H1 (cell line): Measurements from ENCODE around the gene RPTOR. TPM values are rescaled to one million over a fixed set of nuclear protein-coding genes. Genes with fewer than 3 reads are reported as not detected.
A peak's percentile ranks its signal among the peaks of the same experiment; 100 is the strongest.

ENCODE experiments used
- CTCF ChIA-PET: fragments of 300-600 bp; sonication (Branson Sonifier 250); formaldehyde crosslinking; loops from one replicate; lab custom pipeline; 2021; ENCODE audit not compliant: partially characterized antibody; lab: Charles Lee
- POLR2A ChIA-PET: fragments of 300-600 bp; sonication (Branson Sonifier 250); formaldehyde crosslinking; loops from one replicate; lab custom pipeline; 2021; ENCODE audit warnings: inconsistent platforms; ENCODE audit not compliant: partially characterized antibody; lab: Charles Lee
- DNase-seq, 2 experiments: peaks; one replicate each; pipeline versions ENCODE4 v3.0.0 to v3.0.0-alpha.2; 2010 to 2022; ENCODE audit warnings: low spot score in 2 of 2, low read depth in 1 of 2, mixed read lengths in 1 of 2
- FAIRE-seq: peaks from 2 replicates; lab custom pipeline; 2011; peaks lifted over from hg19 to GRCh38; lab: Jason Lieb, UNC
- H2AFZ ChIP-seq: 2 replicates; pipeline ENCODE4 v1.8.1; 2012; ENCODE audit warnings: low read length, inconsistent platforms
- H2AK5ac ChIP-seq: 2 replicates; pipeline ENCODE4 v1.6.1; 2013; ENCODE audit warnings: low read depth, low read length
- H2BK120ac ChIP-seq: replicated peaks from 2 replicates; pipeline ENCODE3; 2013; ENCODE audit warnings: low read depth, low read length, inconsistent platforms
- H2BK12ac ChIP-seq: 2 replicates; pipeline ENCODE4 v1.6.1; 2013; ENCODE audit warnings: low read depth, low read length
- H2BK15ac ChIP-seq: 2 replicates; pipeline ENCODE4 v1.6.1; 2013; ENCODE audit warnings: low read length
- H2BK20ac ChIP-seq: 2 replicates; pipeline ENCODE4 v1.6.1; 2013; ENCODE audit warnings: low read length
- H2BK5ac ChIP-seq: 2 replicates; pipeline ENCODE4 v1.6.1; 2013; ENCODE audit warnings: low read depth, low read length
- H3K14ac ChIP-seq: 2 replicates; pipeline ENCODE4 v1.6.1; 2013; ENCODE audit warnings: inconsistent platforms; ENCODE audit not compliant: insufficient read length
- H3K18ac ChIP-seq: 2 replicates; pipeline ENCODE4 v1.6.1; 2013; ENCODE audit warnings: low read length; ENCODE audit errors: extremely low read depth
- H3K23ac ChIP-seq: 2 replicates; pipeline ENCODE4 v1.6.1; 2013; ENCODE audit warnings: inconsistent platforms; ENCODE audit not compliant: insufficient read length
- H3K23me2 ChIP-seq: 2 replicates; pipeline ENCODE4 v1.6.1; 2013; ENCODE audit warnings: low read depth, low read length
- H3K27ac ChIP-seq: 2 replicates; pipeline ENCODE4 v1.6.1; 2011; ENCODE audit warnings: low read depth, low read length, inconsistent platforms
- H3K27me3 ChIP-seq, 4 experiments: replicated peaks in 1 of 4; 1 replicate in 1 of 4; 2 replicates in 3 of 4; pipeline versions ENCODE4 v1.6.1 to v1.8.1; 2011 to 2013; ENCODE audit warnings: low read length in 3 of 4, mild to moderate bottlenecking in 3 of 4, inconsistent platforms in 2 of 4, mixed read lengths in 2 of 4, moderate library complexity in 1 of 4; ENCODE audit not compliant: control insufficient read depth in 3 of 4, insufficient read depth in 3 of 4; ENCODE audit errors: extremely low read depth in 1 of 4
- H3K36me3 ChIP-seq, 4 experiments: 2 replicates each; pipeline versions ENCODE4 v1.6.1 to v1.8.1; 2011 to 2013; ENCODE audit warnings: mild to moderate bottlenecking in 4 of 4, low read length in 3 of 4, moderate library complexity in 2 of 4, control low read depth in 1 of 4, inconsistent platforms in 1 of 4; ENCODE audit not compliant: insufficient read depth in 4 of 4, control insufficient read depth in 2 of 4
- H3K4ac ChIP-seq: replicated peaks from 2 replicates; pipeline ENCODE3; 2013; ENCODE audit warnings: low read length, low read depth, mixed read lengths, inconsistent platforms; ENCODE audit not compliant: insufficient read length
- H3K4me1 ChIP-seq, 4 experiments: replicated peaks in 1 of 4; 1 replicate in 1 of 4; 2 replicates in 3 of 4; pipeline versions ENCODE4 v1.6.1 to v1.8.1; 2011 to 2013; ENCODE audit warnings: low read length in 3 of 4, inconsistent platforms in 2 of 4, mixed read lengths in 1 of 4; ENCODE audit not compliant: insufficient read depth in 4 of 4, control insufficient read depth in 3 of 4
- H3K4me2 ChIP-seq, 2 experiments: 2 replicates each; pipeline versions ENCODE4 v1.6.1 to v1.8.1; 2011 to 2013; ENCODE audit warnings: low read depth in 2 of 2, low read length in 2 of 2, control low read depth in 1 of 2, inconsistent platforms in 1 of 2, mild to moderate bottlenecking in 1 of 2; ENCODE audit not compliant: insufficient read depth in 1 of 2
- H3K4me3 ChIP-seq, 4 experiments: fragments of 200-600, 300-600 bp in 1 of 4; sonication (generic), shearing (Covaris generic), sonication (Bioruptor Twin) in 1 of 4; 2 replicates each; pipeline versions ENCODE4 v1.5.1 to v1.8.1; 2011 to 2016; ENCODE audit warnings: low read length in 4 of 4, low read depth in 3 of 4, control low read depth in 2 of 4, inconsistent platforms in 2 of 4, mild to moderate bottlenecking in 2 of 4, mixed read lengths in 1 of 4, moderate library complexity in 1 of 4; ENCODE audit not compliant: insufficient read depth in 2 of 4; ENCODE audit errors: extremely low read depth in 1 of 4
- H3K56ac ChIP-seq: replicated peaks from 2 replicates; pipeline ENCODE3; 2013; ENCODE audit warnings: low read depth, mild to moderate bottlenecking, mixed read lengths, low read length, inconsistent platforms; ENCODE audit not compliant: insufficient read length
- H3K79me1 ChIP-seq: 2 replicates; pipeline ENCODE4 v1.6.1; 2013; ENCODE audit warnings: low read depth, low read length, control low read depth
- H3K79me2 ChIP-seq, 2 experiments: 2 replicates each; pipeline versions ENCODE4 v1.6.1 to v1.8.1; 2012 to 2013; ENCODE audit warnings: low read length in 2 of 2, mild to moderate bottlenecking in 2 of 2, inconsistent platforms in 1 of 2; ENCODE audit not compliant: insufficient read depth in 2 of 2, control insufficient read depth in 1 of 2
- H3K9ac ChIP-seq, 4 experiments: replicated peaks in 1 of 4; 1 replicate in 1 of 4; 2 replicates in 3 of 4; pipeline versions ENCODE4 v1.6.1 to v1.8.1; 2011 to 2013; ENCODE audit warnings: low read depth in 3 of 4, low read length in 3 of 4, control low read depth in 2 of 4, mild to moderate bottlenecking in 2 of 4, moderate library complexity in 2 of 4, inconsistent platforms in 1 of 4; ENCODE audit errors: extremely low read depth in 1 of 4
- H3K9me3 ChIP-seq, 2 experiments: 2 replicates each; pipeline versions ENCODE4 v1.6.1 to v1.8.1; 2012 to 2013; ENCODE audit warnings: mild to moderate bottlenecking in 2 of 2, moderate library complexity in 2 of 2, control low read depth in 1 of 2, inconsistent platforms in 1 of 2, low read depth in 1 of 2, low read length in 1 of 2, mixed read lengths in 1 of 2; ENCODE audit not compliant: insufficient read depth in 2 of 2
- H4K20me1 ChIP-seq, 2 experiments: replicated peaks in 1 of 2; 2 replicates each; pipeline versions ENCODE3 to v1.8.1; 2011 to 2013; ENCODE audit warnings: inconsistent platforms in 2 of 2, low read length in 2 of 2, mild to moderate bottlenecking in 1 of 2; ENCODE audit not compliant: insufficient read depth in 2 of 2, control insufficient read depth in 1 of 2
- H4K5ac ChIP-seq: 2 replicates; pipeline ENCODE4 v1.6.1; 2013; ENCODE audit warnings: low read length, low read depth, mixed read lengths, inconsistent platforms; ENCODE audit not compliant: insufficient read length
- H4K8ac ChIP-seq: 2 replicates; pipeline ENCODE4 v1.8.0; 2013; ENCODE audit warnings: mild to moderate bottlenecking, moderate library complexity, low read length, inconsistent platforms; ENCODE audit not compliant: insufficient read depth; ENCODE audit errors: extremely low read depth
- H4K91ac ChIP-seq: replicated peaks from 2 replicates; pipeline ENCODE3; 2013; ENCODE audit warnings: low read length, mixed read lengths, inconsistent platforms; ENCODE audit not compliant: insufficient read length
- ASH2L ChIP-seq: fragments of 200-600, 300-600 bp; sonication (generic); IDR thresholded peaks from one replicate; pipeline ENCODE4 v1.7.1; 2017; ENCODE audit warnings: low read length
- ATF2 ChIP-seq: IDR thresholded peaks from 2 replicates; pipeline ENCODE4 v1.6.1; 2012; ENCODE audit warnings: low read length, inconsistent platforms
- BCL11A ChIP-seq, 2 experiments: IDR thresholded peaks; one replicate each; pipeline ENCODE4 v1.6.1; 2011; ENCODE audit warnings: low read depth in 2 of 2, low read length in 2 of 2, mild to moderate bottlenecking in 2 of 2
- CHD1 ChIP-seq: IDR thresholded peaks from 2 replicates; pipeline ENCODE4 v1.6.1; 2012; ENCODE audit warnings: low read depth, low read length, improper control_type of control experiment
- GABPA ChIP-seq: IDR thresholded peaks from 2 replicates; pipeline ENCODE4 v1.6.1; 2011; ENCODE audit warnings: mild to moderate bottlenecking, low read length, moderate library complexity, borderline replicate concordance; ENCODE audit not compliant: insufficient read depth
- KDM1A ChIP-seq: fragments of 200-600, 300-600 bp; sonication (generic); IDR thresholded peaks from 2 replicates; pipeline ENCODE4 v1.7.1; 2016; ENCODE audit warnings: mild to moderate bottlenecking, low read length, borderline replicate concordance
- PHF8 ChIP-seq: fragments of 200-600 bp; sonication (generic); conservative IDR thresholded peaks from 2 replicates; pipeline ENCODE4 v1.7.1; 2012; ENCODE audit warnings: low read depth, mild to moderate bottlenecking, inconsistent platforms, low read length, moderate library complexity
- USF2 ChIP-seq: IDR thresholded peaks from 2 replicates; pipeline ENCODE4 v1.6.1; 2011; ENCODE audit warnings: low read length, improper control_type of control experiment
- WGBS, 2 experiments: shearing (Covaris generic) in 1 of 2; methylation state at CpG; one replicate each; pipeline versions ENCODE4 v1.1.6 to v1.1.7; 2013 to 2015; ENCODE audit warnings: low lambda C conversion rate in 2 of 2, mixed read lengths in 2 of 2, inconsistent platforms in 1 of 2, low coverage in 1 of 2, missing lambda C conversion rate in 1 of 2; ENCODE audit not compliant: insufficient replicate concordance in 2 of 2, insufficient coverage in 1 of 2, insufficient read length in 1 of 2; ENCODE audit errors: extremely low coverage in 1 of 2, missing lambda C conversion rate in 1 of 2; 5-methylcytosine and 5-hydroxymethylcytosine counted together
- polyA plus RNA-seq, 7 experiments: library from polyadenylated mRNA; depleted of rRNA in 3 of 7; stranded (reverse) in 5 of 7; unstranded in 2 of 7; fragments of >200 nt in 5 of 7; fragments of 200-250 nt in 2 of 7; gene quantifications; 1 replicate in 5 of 7; 2 replicates in 1 of 7; 4 replicates in 1 of 7; pipeline versions ENCODE4 v1.2.1 to v1.2.3, GENCODE V29; 2011 to 2013; ENCODE audit warnings: missing spikeins in 2 of 7, mixed read lengths in 2 of 7
- total RNA-seq: library from RNA; stranded (reverse); fragmentation: NEBNext Ultra II Directional; extraction: Animal tissue kit (Norgen Biotek cat#: 25700); gene quantifications from 2 replicates; pipeline ENCODE4 v1.2.1, GENCODE V29; 2021

Gene RPTOR
- total and polyA plus RNA-seq, 2 of the 8 experiments (the other 6 are each of a cell fraction or from before 2014, with no cell fraction given) = 6.9 to 28.7 TPM

GRCh38 chr17:80878876-80879722, 334.5 kb downstream of the RPTOR start:
- no peak for FAIRE-seq
- H3K23ac ChIP-seq = no peak overlapping the region
- peak overlapping the region; percentile 21 for H2BK120ac ChIP-seq
- peak overlapping the region; percentile 91 for H2BK5ac ChIP-seq
- H3K4me1 ChIP-seq = peaks cover 0 to 17% (median 8%) of the 10 kb centered on the region in 4 experiments; a peak in 6 of 7 replicates
- no peaks in the 10 kb centered on the region for H3K79me1 ChIP-seq
- CTCF ChIA-PET = interaction anchor here (0.6 to 2.8 kb wide), 4 partner anchors 20 to 91 kb away, joined by 3 to 17 read pairs (median 4); no protein-coding TSS in a partner anchor
- POLR2A ChIA-PET = no interaction called here
- 89% methylated on average over 15 of the region's 31 CpGs; no CpG with 5 or more reads in 1 of the 2 experiments for WGBS, 2 experiments
- peak overlapping the region; percentile 97 for H4K91ac ChIP-seq
- H3K27ac ChIP-seq = no peak overlapping the region
- H4K5ac ChIP-seq = no peak overlapping the region
- peak overlapping the region; percentile 28; the same call in 1 of the 2 replicates for H4K8ac ChIP-seq
- no peaks in the 10 kb centered on the region for H3K27me3 ChIP-seq
- no peak overlapping the region for H3K56ac ChIP-seq
- peaks cover 0 to 3% (median 1%) of the 10 kb centered on the region in 4 experiments; a peak in 1 of 8 replicates for H3K36me3 ChIP-seq
- no peak for DNase-seq
- H3K18ac ChIP-seq = peak overlapping the region; percentile 71
- H3K9ac ChIP-seq = no peak overlapping the region
- H2AK5ac ChIP-seq = peak overlapping the region; percentile 65; the same call in 1 of the 2 replicates
- no peak overlapping the region for H3K4me3 ChIP-seq
- peak overlapping the region; percentile 80; the same call in 1 of the 2 replicates for H2BK12ac ChIP-seq
- H3K9me3 ChIP-seq = no peaks in the 10 kb centered on the region
- no peak overlapping the region for H3K14ac ChIP-seq
- no peaks in the 10 kb centered on the region for H3K79me2 ChIP-seq
- H3K23me2 ChIP-seq = peaks cover 2% of the 10 kb centered on the region; the same call in 1 of the 2 replicates
- H3K4ac ChIP-seq = peak overlapping the region; percentile 69
- TF ChIP-seq GABPA = no peak
- no peak for TF ChIP-seq BCL11A (IDR thresholded peaks at IDR 0.05; ENCODE audit: low read depth in 2 of 2, low read length in 2 of 2)
- TF ChIP-seq PHF8 = no peak
- no peak for TF ChIP-seq KDM1A
- TF ChIP-seq ATF2 = no peak
- no peak for TF ChIP-seq CHD1
- no peak for TF ChIP-seq ASH2L
- no peak for TF ChIP-seq USF2
- H3K4me2 ChIP-seq = no peak overlapping the region
- H2BK15ac ChIP-seq = peak overlapping the region; percentile 31; the same call in 1 of the 2 replicates
- peak overlapping the region; percentile 93; the same call in 1 of the 2 replicates for H2BK20ac ChIP-seq
- no peak overlapping the region for H2AFZ ChIP-seq
- H4K20me1 ChIP-seq = peaks cover 0 to 1% of the 10 kb centered on the region in 2 experiments
